PFSK-1 (cell line): ENCODE measurements around the gene KLHDC8A.

ENCODE experiments used
- FOXP2 ChIP-seq: optimal IDR thresholded peaks from 2 replicates; pipeline ENCODE3; 2011; ENCODE audit warnings: borderline replicate concordance, control low read depth, inconsistent platforms; ENCODE audit not compliant: insufficient read depth; ENCODE audit errors: extremely low read length, extremely low read depth
- POLR2AphosphoS5 ChIP-seq: IDR thresholded peaks from 2 replicates; pipeline ENCODE4 v1.6.1; 2012; ENCODE audit warnings: low read depth, mild to moderate bottlenecking, control low read depth, low read length, moderate library complexity
- SIN3A ChIP-seq: IDR thresholded peaks from 2 replicates; pipeline ENCODE4 v1.6.1; 2012; ENCODE audit warnings: mild to moderate bottlenecking, low read length, moderate library complexity, borderline replicate concordance; ENCODE audit not compliant: insufficient read depth
- TAF1 ChIP-seq: IDR thresholded peaks from 2 replicates; pipeline ENCODE4 v1.6.1; 2012; ENCODE audit warnings: low read length, control low read depth, borderline replicate concordance; ENCODE audit not compliant: insufficient read depth
- TF ChIP-seq, protein P1 (sequence below), 2 experiments: IDR thresholded peaks; 2 replicates each; pipeline versions ENCODE4 v1.6.1 to v1.8.0; 2011 to 2012; ENCODE audit warnings: low read depth in 2 of 2, low read length in 2 of 2, control low read depth in 1 of 2, inconsistent platforms in 1 of 2, mild to moderate bottlenecking in 1 of 2, moderate library complexity in 1 of 2; ENCODE audit not compliant: insufficient read depth in 1 of 2

KLHDC8A gene

DNA sequence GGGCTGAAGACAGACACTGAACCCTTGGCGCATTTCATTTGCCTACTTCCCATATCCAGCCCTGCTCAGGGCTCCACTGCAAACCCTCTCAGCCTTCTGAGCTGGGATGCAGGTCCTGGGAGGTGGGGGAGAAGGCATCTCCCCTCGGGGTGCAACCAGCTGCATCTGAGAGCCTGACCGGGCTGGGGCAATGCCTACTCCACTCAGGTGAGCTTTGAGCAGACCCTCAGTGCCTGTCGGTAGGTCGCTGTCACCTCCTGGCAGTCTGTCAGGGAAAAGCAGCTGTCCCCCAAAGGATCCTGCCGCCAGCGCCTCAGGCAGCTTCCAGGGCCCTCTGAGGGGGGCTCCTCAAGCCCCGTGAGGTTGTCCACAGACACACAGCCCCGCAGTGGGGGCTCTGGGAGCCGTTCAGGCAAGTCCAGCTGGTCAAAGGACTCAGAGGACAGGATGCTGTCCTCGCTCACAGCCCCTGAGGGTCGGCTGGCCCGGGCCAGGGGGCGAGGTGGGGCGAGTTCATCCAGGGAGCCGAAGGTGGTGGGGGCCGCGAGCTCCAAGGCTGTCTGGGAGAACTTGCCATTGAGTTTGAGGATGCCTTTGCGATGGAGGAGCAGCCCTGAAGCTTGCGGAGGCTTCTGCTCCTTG lies 53.4 kb downstream of the KLHDC8A start:
- TF ChIP-seq FOXP2 (no peak), POLR2AphosphoS5 (no peak), TAF1 (no peak), SIN3A (no peak)
- TF ChIP-seq, protein P1, sequence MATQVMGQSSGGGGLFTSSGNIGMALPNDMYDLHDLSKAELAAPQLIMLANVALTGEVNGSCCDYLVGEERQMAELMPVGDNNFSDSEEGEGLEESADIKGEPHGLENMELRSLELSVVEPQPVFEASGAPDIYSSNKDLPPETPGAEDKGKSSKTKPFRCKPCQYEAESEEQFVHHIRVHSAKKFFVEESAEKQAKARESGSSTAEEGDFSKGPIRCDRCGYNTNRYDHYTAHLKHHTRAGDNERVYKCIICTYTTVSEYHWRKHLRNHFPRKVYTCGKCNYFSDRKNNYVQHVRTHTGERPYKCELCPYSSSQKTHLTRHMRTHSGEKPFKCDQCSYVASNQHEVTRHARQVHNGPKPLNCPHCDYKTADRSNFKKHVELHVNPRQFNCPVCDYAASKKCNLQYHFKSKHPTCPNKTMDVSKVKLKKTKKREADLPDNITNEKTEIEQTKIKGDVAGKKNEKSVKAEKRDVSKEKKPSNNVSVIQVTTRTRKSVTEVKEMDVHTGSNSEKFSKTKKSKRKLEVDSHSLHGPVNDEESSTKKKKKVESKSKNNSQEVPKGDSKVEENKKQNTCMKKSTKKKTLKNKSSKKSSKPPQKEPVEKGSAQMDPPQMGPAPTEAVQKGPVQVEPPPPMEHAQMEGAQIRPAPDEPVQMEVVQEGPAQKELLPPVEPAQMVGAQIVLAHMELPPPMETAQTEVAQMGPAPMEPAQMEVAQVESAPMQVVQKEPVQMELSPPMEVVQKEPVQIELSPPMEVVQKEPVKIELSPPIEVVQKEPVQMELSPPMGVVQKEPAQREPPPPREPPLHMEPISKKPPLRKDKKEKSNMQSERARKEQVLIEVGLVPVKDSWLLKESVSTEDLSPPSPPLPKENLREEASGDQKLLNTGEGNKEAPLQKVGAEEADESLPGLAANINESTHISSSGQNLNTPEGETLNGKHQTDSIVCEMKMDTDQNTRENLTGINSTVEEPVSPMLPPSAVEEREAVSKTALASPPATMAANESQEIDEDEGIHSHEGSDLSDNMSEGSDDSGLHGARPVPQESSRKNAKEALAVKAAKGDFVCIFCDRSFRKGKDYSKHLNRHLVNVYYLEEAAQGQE (IDR thresholded peaks at IDR 0.05; ENCODE audit: insufficient read depth in 1 of 2, low read depth in 2 of 2, low read length in 2 of 2): no peak

DNA sequence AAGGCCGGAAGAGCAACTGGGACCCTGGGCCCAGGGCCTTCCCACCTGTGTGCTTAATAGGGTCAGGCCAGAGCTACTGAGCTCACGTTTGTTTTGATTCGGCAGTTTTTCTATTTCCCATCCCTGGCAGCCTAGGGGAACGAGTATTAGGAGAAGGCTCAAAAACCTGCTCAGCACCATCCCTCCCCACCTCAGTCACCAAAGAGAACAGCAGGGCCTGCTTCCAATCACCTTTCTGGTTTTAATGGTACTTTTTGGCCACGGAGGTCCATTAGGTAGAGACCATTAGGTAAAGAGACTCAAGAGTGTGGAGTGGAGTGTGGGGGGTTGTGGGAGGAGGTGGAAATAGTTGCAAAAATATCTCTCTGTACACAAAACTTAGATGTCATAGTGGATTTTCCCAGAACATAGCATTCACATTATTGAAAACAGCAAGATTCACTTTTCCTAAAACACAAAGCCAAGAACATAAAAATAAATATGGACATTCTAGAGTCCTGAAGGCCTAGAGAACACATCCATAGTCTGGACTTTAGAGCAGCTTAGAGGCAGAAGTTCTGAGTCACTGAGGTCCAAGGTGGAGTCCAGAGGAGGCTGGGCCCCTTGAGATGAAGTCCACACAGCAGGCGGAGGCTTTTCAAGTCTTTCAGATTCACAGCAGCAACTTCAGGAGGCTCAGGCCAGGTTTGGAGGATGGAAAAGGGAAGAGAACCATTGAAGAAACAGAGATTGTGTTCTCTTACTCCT lies 54.7 kb downstream of the KLHDC8A start:
- TF ChIP-seq POLR2AphosphoS5 (no peak), TAF1 (no peak), FOXP2 (no peak), SIN3A (no peak)
- TF ChIP-seq, protein P1 (IDR thresholded peaks at IDR 0.05; ENCODE audit: insufficient read depth in 1 of 2, low read depth in 2 of 2, low read length in 2 of 2): no peak

DNA sequence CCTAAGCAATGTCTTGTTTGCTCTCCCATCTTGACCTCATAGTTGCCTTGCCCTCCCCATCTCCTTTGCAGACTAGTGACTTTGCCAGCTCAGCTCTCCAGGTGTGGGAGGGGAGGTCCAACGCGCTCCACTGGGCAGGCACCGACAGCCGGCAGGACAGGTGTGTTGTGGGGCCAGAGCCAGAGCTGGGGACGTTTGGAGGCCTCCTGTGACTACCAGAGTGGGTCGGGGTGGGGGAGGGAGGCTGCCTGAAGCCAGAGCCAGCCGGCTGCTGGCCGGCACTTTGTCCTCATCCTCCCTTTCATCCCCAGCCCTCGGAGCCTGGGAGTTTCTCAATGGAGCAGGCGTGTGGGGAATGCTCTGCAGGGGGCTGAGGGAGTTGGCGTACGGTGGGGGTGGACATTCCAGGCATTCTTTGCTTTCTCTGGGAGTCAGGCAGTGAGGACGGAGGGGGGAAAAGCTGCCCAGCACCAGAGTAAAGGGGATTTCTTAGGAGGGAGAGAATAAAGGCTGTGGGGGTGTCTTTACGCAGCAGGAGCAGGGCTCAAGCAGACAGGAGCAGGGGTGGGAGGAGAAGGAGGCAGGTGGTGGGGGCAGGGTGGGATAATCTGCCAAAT lies 55.4 kb downstream of the KLHDC8A start:
- TF ChIP-seq FOXP2: no peak
- no peak for TF ChIP-seq TAF1
- no peak for TF ChIP-seq POLR2AphosphoS5
- TF ChIP-seq SIN3A: no peak
- TF ChIP-seq, protein P1 (IDR thresholded peaks at IDR 0.05; ENCODE audit: insufficient read depth in 1 of 2, low read depth in 2 of 2, low read length in 2 of 2): no peak

DNA sequence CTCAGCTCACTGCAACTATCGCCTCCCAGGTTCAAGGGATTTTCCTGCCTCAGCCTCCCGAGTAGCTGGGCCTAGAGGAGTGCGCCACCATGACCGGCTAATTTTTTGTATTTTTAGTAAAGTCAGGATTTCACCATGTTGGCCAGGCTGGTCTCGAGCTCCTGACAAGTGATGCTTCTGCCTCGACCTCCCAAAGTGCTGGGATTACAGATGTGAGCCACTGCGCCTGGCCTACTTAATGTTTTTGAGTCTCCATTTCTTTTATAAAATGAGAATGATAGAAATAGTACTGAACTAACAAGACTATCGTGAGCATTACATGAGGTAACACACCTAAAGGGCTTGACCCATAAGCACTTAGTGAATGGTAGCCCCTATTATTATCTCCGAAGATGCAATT lies 56.6 kb downstream of the KLHDC8A start:
- TF ChIP-seq TAF1 (no peak), FOXP2 (no peak)

DNA sequence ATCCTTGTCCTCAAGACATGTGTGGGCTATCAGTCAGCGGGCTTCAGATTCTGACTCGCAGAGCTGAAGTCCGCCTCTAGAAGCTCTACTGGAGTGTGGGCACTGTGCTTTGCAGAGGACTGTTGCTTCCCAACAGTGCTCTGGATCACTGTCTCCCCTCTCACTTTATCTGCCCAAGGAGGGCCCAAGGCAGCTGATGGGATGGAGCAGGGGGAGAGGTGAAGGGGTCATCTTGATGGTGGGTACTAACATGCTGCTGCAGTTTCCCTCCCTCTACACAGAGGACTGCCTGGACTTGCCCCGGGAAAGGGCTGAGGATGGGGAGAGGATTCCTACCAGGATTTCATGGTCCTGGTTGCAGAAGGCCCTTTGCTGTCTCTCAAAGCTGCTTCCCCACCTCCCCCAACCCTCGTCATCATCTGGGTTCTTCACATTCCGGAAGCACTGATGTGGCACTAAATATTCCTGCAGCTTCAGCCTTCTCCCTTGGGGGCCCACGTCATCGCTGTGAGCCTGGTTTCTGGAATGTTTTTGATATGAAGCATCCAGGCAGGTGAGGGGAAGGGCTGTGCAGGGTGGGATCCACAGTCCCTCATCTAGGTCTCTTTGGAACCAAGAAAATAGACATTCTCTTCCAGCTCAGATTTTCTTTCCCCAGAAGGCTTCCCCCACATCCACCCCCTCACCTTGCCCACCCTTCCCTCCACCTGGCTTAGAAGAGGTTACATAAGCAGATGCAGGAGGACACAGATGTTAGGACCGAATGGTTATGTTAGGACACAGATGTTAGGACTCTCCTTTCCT lies 58.3 kb downstream of the KLHDC8A start:
- TF ChIP-seq POLR2AphosphoS5 (no peak), FOXP2 (no peak), SIN3A (no peak), TAF1 (no peak)
- TF ChIP-seq, protein P1 (IDR thresholded peaks at IDR 0.05; ENCODE audit: insufficient read depth in 1 of 2, low read depth in 2 of 2, low read length in 2 of 2): no peak
